SK-N-SH treated with all-trans-retinoic acid at 6 μM for 48 hours (cell line): ENCODE results near the gene CADM2.

Experiments used
- CSDC2 ChIP-seq: fragments of 250-450 bp; sonication (Bioruptor Pico); IDR thresholded peaks from 2 replicates; pipeline ENCODE4 v1.5.0; 2020; ENCODE audit warnings: mild to moderate bottlenecking, moderate library complexity
- CSRNP3 ChIP-seq: fragments of 250-450 bp; sonication (Bioruptor Pico); IDR thresholded peaks from 2 replicates; pipeline ENCODE4 v1.5.1; 2021; ENCODE audit warnings: mild to moderate bottlenecking, moderate library complexity
- OSR1 ChIP-seq: fragments of 250-450 bp; sonication (Bioruptor Pico); IDR thresholded peaks from 2 replicates; pipeline ENCODE4 v1.8.0; 2022; ENCODE audit warnings: moderate library complexity, mild to moderate bottlenecking, inconsistent platforms
- PATZ1 ChIP-seq: fragments of 250-450 bp; sonication (Bioruptor Pico); IDR thresholded peaks from 2 replicates; pipeline ENCODE4 v1.8.0; 2020; ENCODE audit warnings: mild to moderate bottlenecking, moderate library complexity, borderline replicate concordance
- POU6F1 ChIP-seq: fragments of 250-450 bp; sonication (Bioruptor Pico); IDR thresholded peaks from 2 replicates; pipeline ENCODE4 v1.8.0; 2021; ENCODE audit warnings: low read depth, mild to moderate bottlenecking, moderate library complexity, borderline replicate concordance
- PPARA ChIP-seq: fragments of 250-450 bp; sonication (Bioruptor Pico); IDR thresholded peaks from 2 replicates; pipeline ENCODE4 v1.5.0; 2020; ENCODE audit warnings: mild to moderate bottlenecking, borderline replicate concordance
- RARB ChIP-seq: fragments of 250-450 bp; sonication (Bioruptor Pico); IDR thresholded peaks from 2 replicates; pipeline ENCODE4 v1.8.0; 2021; ENCODE audit warnings: mild to moderate bottlenecking, moderate library complexity
- SNAI2 ChIP-seq: fragments of 250-450 bp; sonication (Bioruptor Pico); IDR thresholded peaks from 2 replicates; pipeline ENCODE4 v1.5.0; 2020; ENCODE audit warnings: mild to moderate bottlenecking, moderate library complexity
- TCF4 ChIP-seq: fragments of 250-450 bp; sonication (Bioruptor Pico); IDR thresholded peaks from 2 replicates; pipeline ENCODE4 v1.8.0; 2021; ENCODE audit warnings: mild to moderate bottlenecking, moderate library complexity, borderline replicate concordance
- ZFP3 ChIP-seq: fragments of 250-450 bp; sonication (Bioruptor Pico); IDR thresholded peaks from 2 replicates; pipeline ENCODE4 v1.5.0; 2020; ENCODE audit warnings: mild to moderate bottlenecking, moderate library complexity
- ZFP30 ChIP-seq: fragments of 450-650 bp; formaldehyde crosslinking; IDR thresholded peaks from 2 replicates; pipeline ENCODE4 v1.5.0; 2022; ENCODE audit warnings: mild to moderate bottlenecking, moderate library complexity
- ZNF565 ChIP-seq: fragments of 450-650 bp; formaldehyde crosslinking; conservative IDR thresholded peaks from 2 replicates; pipeline ENCODE4 v1.5.0; 2020; ENCODE audit warnings: low read depth, mild to moderate bottlenecking, moderate library complexity
- ZNF8 ChIP-seq: fragments of 450-650 bp; formaldehyde crosslinking; IDR thresholded peaks from 2 replicates; pipeline ENCODE4 v1.5.0; 2020; ENCODE audit warnings: mild to moderate bottlenecking, moderate library complexity

GRCh38 chr3:85271911-85272310, 313.1 kb downstream of the CADM2 start:
- TF ChIP-seq ZNF565 (CRISPR knock-in tag), result no peak
- no peak for TF ChIP-seq ZFP30 (CRISPR knock-in tag)
- TF ChIP-seq OSR1 (CRISPR knock-in tag), result no peak
- TF ChIP-seq CSRNP3 (CRISPR knock-in tag), result no peak
- TF ChIP-seq CSDC2 (CRISPR knock-in tag), result no peak
- TF ChIP-seq TCF4, result no peak
- TF ChIP-seq RARB (CRISPR knock-in tag), result no peak
- no peak for TF ChIP-seq SNAI2 (CRISPR knock-in tag)
- no peak for TF ChIP-seq PATZ1 (CRISPR knock-in tag)
- TF ChIP-seq ZNF8, result no peak
- no peak for TF ChIP-seq ZFP3 (CRISPR knock-in tag)
- TF ChIP-seq PPARA (CRISPR knock-in tag), result no peak
- TF ChIP-seq POU6F1, result no peak
